NCI-H524 treated with DMSO at 0.1 percent for 48 hours (cell line): Measurements from ENCODE around the gene DES.
A peak's percentile ranks its signal among the peaks of the same experiment; 100 is the strongest.
"Not testable (repeated sequence)": the region's sequence is repeated elsewhere in the genome, so short reads cannot be mapped to it uniquely, and the experiment has no call there.

Source experiments
- DNase-seq: peaks from one replicate; lab custom pipeline; 2025; lab: John Stamatoyannopoulos, UW

The DES gene

GRCh38 chr2:219418155-219419011 lies at the start of gene DES:
Gene DES, plus strand, starts transcription at chr2:219418377. Its CDS starts 86 bp downstream, at chr2:219418463.
- DNase-seq: no peak

- DNase-seq: no peak
These were observed 49.4 kb upstream of the DES start for GRCh38 chr2:219368690-219369191.

- DNase-seq: no peak
These were observed 48.7 kb upstream of the DES start for GRCh38 chr2:219369447-219369861.

GRCh38 chr2:219378163-219378851 lies 39.9 kb upstream of the DES start:
- DNase-seq: no peak

- no peak for DNase-seq
These were observed 37.3 kb upstream of the DES start for GRCh38 chr2:219380926-219381325.

- DNase-seq: no peak
These were observed 36.7 kb upstream of the DES start for GRCh38 chr2:219381448-219381847.

GRCh38 chr2:219384083-219384713 lies 34.0 kb upstream of the DES start:
- no peak for DNase-seq

GRCh38 chr2:219384859-219385258 lies 33.3 kb upstream of the DES start:
- no peak for DNase-seq

- DNase-seq: no peak
These were observed 32.1 kb upstream of the DES start for GRCh38 chr2:219385958-219386520.

GRCh38 chr2:219386532-219387280 lies 31.5 kb upstream of the DES start:
- DNase-seq: no peak

- no peak for DNase-seq
These were observed 30.7 kb upstream of the DES start, which contains the start of gene DNPEP for GRCh38 chr2:219387306-219388120. Gene DNPEP, minus strand, starts transcription at chr2:219387912. Its CDS starts 118 bp downstream, at chr2:219387794.

GRCh38 chr2:219388121-219388906 lies 29.9 kb upstream of the DES start:
- DNase-seq: peak; percentile 60

GRCh38 chr2:219388907-219389156 lies 29.3 kb upstream of the DES start:
- no peak for DNase-seq

GRCh38 chr2:219392754-219393153 lies 25.4 kb upstream of the DES start:
- no peak for DNase-seq

GRCh38 chr2:219395056-219395455 lies 23.1 kb upstream of the DES start:
- not testable (repeated sequence) for DNase-seq

GRCh38 chr2:219395609-219396008 lies 22.6 kb upstream of the DES start:
- DNase-seq: no peak

- no peak for DNase-seq
These were observed 21.2 kb upstream of the DES start for GRCh38 chr2:219396863-219397457.

- DNase-seq: no peak
These were observed 19.3 kb upstream of the DES start for GRCh38 chr2:219398721-219399363.
